CD8-positive, alpha-beta memory T cell (primary cell): ENCODE results near the gene RUSF1. TPM values are rescaled to one million over a fixed set of nuclear protein-coding genes. Genes with fewer than 3 reads are reported as not detected.
"Not testable (repeated sequence)": the region's sequence is repeated elsewhere in the genome, so short reads cannot be mapped to it uniquely, and the experiment has no call there.

Experiments
- CTCF ChIA-PET: fragments of 350-600 bp; sonication (Branson Sonifier 250); formaldehyde crosslinking; loops from one replicate; lab custom pipeline; 2021; ENCODE audit warnings: antibody characterized with exemption; lab: Charles Lee
- POLR2A ChIA-PET: fragments of 350-600 bp; sonication (Branson Sonifier 250); formaldehyde crosslinking; loops from one replicate; lab custom pipeline; 2021; ENCODE audit warnings: antibody characterized with exemption; lab: Charles Lee
- DNase-seq, 5 donors: peaks; one replicate each; pipeline versions ENCODE4 v3.0.0 to v3.0.0-alpha.2; 2020 to 2022; ENCODE audit warnings: mixed read lengths in 1 of 5
- H3K27ac ChIP-seq: one replicate; pipeline ENCODE4 v1.7.0; 2013; ENCODE audit warnings: low read depth, mild to moderate bottlenecking, low read length, moderate library complexity
- H3K27me3 ChIP-seq: 2 replicates; pipeline ENCODE4 v1.7.0; 2013; ENCODE audit warnings: low read length, mild to moderate bottlenecking; ENCODE audit not compliant: insufficient read depth, poor library complexity, severe bottlenecking
- H3K36me3 ChIP-seq: 2 replicates; pipeline ENCODE4 v1.7.0; 2013; ENCODE audit warnings: mild to moderate bottlenecking, low read length, moderate library complexity; ENCODE audit not compliant: insufficient read depth
- H3K4me1 ChIP-seq: 2 replicates; pipeline ENCODE4 v1.7.0; 2013; ENCODE audit warnings: mild to moderate bottlenecking, low read length, moderate library complexity; ENCODE audit not compliant: insufficient read depth
- H3K4me3 ChIP-seq: 2 replicates; pipeline ENCODE4 v1.7.0; 2013; ENCODE audit warnings: mild to moderate bottlenecking, low read length
- H3K9me3 ChIP-seq: 2 replicates; pipeline ENCODE4 v1.7.0; 2013; ENCODE audit warnings: mild to moderate bottlenecking, low read length
- H3K27ac Mint-ChIP-seq, 8 donors: one replicate each; pipeline ENCODE4 v1.8.0; 2020 to 2021; ENCODE audit warnings: mixed read lengths in 8 of 8, mild to moderate bottlenecking in 6 of 8, inconsistent platforms in 3 of 8, moderate library complexity in 3 of 8
- H3K27me3 Mint-ChIP-seq, 2 donors: one replicate each; pipeline ENCODE4 v1.8.0; 2020 to 2021; ENCODE audit warnings: mixed read lengths in 2 of 2, mild to moderate bottlenecking in 1 of 2, moderate library complexity in 1 of 2
- H3K36me3 Mint-ChIP-seq, 3 donors: one replicate each; pipeline ENCODE4 v1.8.0; 2020 to 2021; ENCODE audit warnings: mixed read lengths in 3 of 3, inconsistent platforms in 1 of 3, mild to moderate bottlenecking in 1 of 3
- H3K4me1 Mint-ChIP-seq, 3 donors: one replicate each; pipeline ENCODE4 v1.8.0; 2020 to 2021; ENCODE audit warnings: mixed read lengths in 3 of 3, inconsistent platforms in 1 of 3, mild to moderate bottlenecking in 1 of 3
- H3K4me3 Mint-ChIP-seq, 7 donors: one replicate each; pipeline ENCODE4 v1.8.0; 2020 to 2021; ENCODE audit warnings: mixed read lengths in 7 of 7, mild to moderate bottlenecking in 6 of 7, moderate library complexity in 4 of 7, inconsistent platforms in 2 of 7
- H3K9me3 Mint-ChIP-seq, 5 donors: one replicate each; pipeline ENCODE4 v1.8.0; 2020 to 2022; ENCODE audit warnings: mixed read lengths in 5 of 5, mild to moderate bottlenecking in 3 of 5, moderate library complexity in 2 of 5, inconsistent platforms in 1 of 5
- polyA plus RNA-seq: library from polyadenylated mRNA; unstranded; fragments of 300-500 nt; fragmentation: Illumina TruSeq; gene quantifications from one replicate; pipeline ENCODE4 v1.2.3, GENCODE V29; 2021
- total RNA-seq, 2 experiments: library from RNA; stranded (reverse); gene quantifications; one replicate each; pipeline ENCODE4 v1.2.3, GENCODE V29; 2021

RUSF1 gene
- total RNA-seq (10 to 100 TPM; 44.4 to 46.1 TPM), polyA plus RNA-seq (22.2 TPM)

DNA sequence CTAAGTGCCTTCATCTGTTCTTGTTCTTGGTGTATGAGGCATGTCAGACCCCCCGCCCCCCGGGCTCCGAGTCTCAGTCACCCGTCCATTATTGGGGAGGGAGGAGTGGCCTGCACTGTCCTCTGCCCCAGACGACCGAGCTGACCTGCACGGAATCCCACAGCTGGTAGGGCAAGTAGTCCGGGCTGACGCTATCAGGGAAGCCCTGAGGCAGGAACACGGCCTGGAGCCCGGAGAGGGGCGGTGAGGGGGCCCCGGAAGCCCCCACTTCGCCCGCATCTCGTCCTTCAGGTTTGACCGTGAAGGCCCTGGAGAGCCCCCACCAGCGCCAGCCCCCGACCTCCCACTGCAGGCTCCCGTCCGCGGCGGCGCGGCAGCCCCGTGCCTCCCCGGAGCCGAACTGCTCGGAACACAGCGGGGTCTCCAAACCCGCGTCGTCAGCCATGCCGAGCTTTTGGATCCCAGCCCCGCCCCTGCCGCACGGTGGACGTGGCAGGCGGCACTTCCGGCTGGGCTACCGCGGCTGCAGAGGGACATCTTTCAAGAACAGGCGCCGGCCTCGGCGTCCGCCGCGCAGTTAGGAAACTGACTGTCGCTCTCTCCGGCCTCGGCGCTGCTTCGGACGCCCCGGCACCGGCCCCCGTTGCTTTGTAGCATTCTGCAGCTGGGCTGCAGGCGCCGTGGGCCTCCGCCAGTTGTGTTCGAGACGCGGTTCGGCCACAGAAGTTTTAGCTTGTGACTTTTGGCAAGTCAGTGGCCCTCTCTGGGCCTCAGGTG lies at the start of gene RUSF1:
TSS of gene RUSF1 (minus strand) at position 463 of the 777 bp plus-strand sequence. CDS start at position 445, 18 bp downstream.
- Mint-ChIP-seq H3K4me1 (peaks cover 35 to 62% (median 50%) of the 10 kb centered on the region in 3 donors), H3K9me3 (no peaks in the 10 kb centered on the region), H3K27me3 (no peaks in the 10 kb centered on the region), H3K36me3 (peaks cover 0 to 30% (median 4%) of the 10 kb centered on the region in 3 donors), H3K4me3 (peak within 1 kb of the TSS; percentile 88 to 97 (median 93)), H3K27ac (peak within 1 kb of the TSS; percentile 94 to 99 (median 96))
- peak within 1 kb of the TSS; percentile 91 for H3K27ac ChIP-seq
- peak within 1 kb of the TSS; percentile 61 for H3K4me3 ChIP-seq
- peak; percentile 69 to 86 (median 74) for DNase-seq
- CTCF ChIA-PET = interaction anchor here (0.9 to 1.6 kb wide), 5 partner anchors 9 to 362 kb away, joined by 3 to 6 read pairs (median 4); no protein-coding TSS in a partner anchor
- no peaks in the 10 kb centered on the region for H3K36me3 ChIP-seq
- no peaks in the 10 kb centered on the region for H3K9me3 ChIP-seq
- peaks cover 30% of the 10 kb centered on the region for H3K4me1 ChIP-seq
- POLR2A ChIA-PET = interaction anchor here (0.7 to 2.2 kb wide), 8 partner anchors 13 to 365 kb away, joined by 3 to 15 read pairs (median 5); partner anchors contain the start of genes ARMC5 and ZNF267
- no peaks in the 10 kb centered on the region for H3K27me3 ChIP-seq

- Histone ChIP-seq H3K9me3 (peaks cover 5% of the 10 kb centered on the region), H3K27ac (no peak overlapping the region), H3K4me3 (no peak overlapping the region), H3K27me3 (peaks cover 7% of the 10 kb centered on the region), H3K36me3 (no peaks in the 10 kb centered on the region), H3K4me1 (no peaks in the 10 kb centered on the region)
- Mint-ChIP-seq H3K4me1 (peaks cover 0 to 4% (median 2%) of the 10 kb centered on the region in 3 donors), H3K36me3 (peaks cover 0 to 16% (median 0%) of the 10 kb centered on the region in 3 donors), H3K27ac (no peak overlapping the region), H3K9me3 (peaks cover 9 to 21% (median 14%) of the 10 kb centered on the region in 5 donors), H3K4me3 (no peak overlapping the region), H3K27me3 (peaks cover 29 to 62% of the 10 kb centered on the region in 2 donors)
- no peak for DNase-seq
- CTCF ChIA-PET = no interaction called here
- POLR2A ChIA-PET = no interaction called here
These were observed 34.6 kb upstream of the RUSF1 start for GRCh38 chr16:31542763-31543162.

DNA sequence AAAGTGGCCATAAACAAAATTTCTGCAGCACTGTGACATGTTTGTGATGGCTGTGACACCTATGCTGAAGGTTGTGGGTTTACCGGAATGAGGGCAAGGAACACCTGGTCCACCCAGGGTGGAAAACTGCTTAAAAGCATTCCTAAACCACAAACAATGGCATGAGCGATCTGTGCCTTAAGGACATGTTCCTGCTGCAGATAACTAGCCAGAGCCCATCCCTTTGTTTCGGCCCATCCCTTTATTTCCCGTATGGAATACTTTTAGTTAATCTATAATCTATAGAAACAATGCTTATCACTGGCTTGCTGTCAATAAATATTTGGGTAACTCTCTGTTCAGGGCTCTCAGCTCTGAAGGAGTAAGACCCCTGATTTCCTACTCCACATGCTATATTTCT lies 31.6 kb upstream of the RUSF1 start:
- CTCF ChIA-PET, H3K4me1 ChIP-seq, H3K27ac Mint-ChIP-seq, H3K27me3 ChIP-seq, H3K4me1 Mint-ChIP-seq, H3K9me3 ChIP-seq, H3K4me3 ChIP-seq, H3K27ac ChIP-seq, H3K36me3 ChIP-seq, DNase-seq, POLR2A ChIA-PET, H3K4me3 Mint-ChIP-seq: not testable (repeated sequence)
- peaks cover 0 to 16% (median 0%) of the 10 kb centered on the region in 3 donors for H3K36me3 Mint-ChIP-seq
- peaks cover 47 to 57% of the 10 kb centered on the region in 2 donors for H3K27me3 Mint-ChIP-seq
- peaks cover 9 to 21% (median 14%) of the 10 kb centered on the region in 5 donors for H3K9me3 Mint-ChIP-seq

DNA sequence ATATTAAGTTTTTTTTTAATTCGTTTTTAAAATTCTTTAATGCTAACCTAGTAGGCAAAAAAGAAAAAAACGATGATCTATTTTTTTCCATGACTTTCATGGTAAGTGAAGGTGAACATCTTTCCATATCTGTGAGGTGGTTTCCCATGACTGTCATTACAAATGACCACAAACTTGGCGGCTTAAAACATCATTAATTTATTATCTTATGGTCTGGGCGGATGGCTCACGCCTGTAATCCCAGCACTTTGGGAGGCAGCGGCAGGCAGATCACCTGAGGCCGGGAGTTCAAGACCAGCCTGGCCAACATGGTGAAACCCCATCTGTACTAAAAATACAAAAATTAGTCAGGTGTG lies 30.0 kb upstream of the RUSF1 start:
- H3K4me3 ChIP-seq, H3K36me3 ChIP-seq, H3K9me3 ChIP-seq, CTCF ChIA-PET, POLR2A ChIA-PET, H3K27ac Mint-ChIP-seq, H3K4me1 ChIP-seq, H3K4me3 Mint-ChIP-seq, H3K4me1 Mint-ChIP-seq, H3K27me3 ChIP-seq, H3K27ac ChIP-seq, DNase-seq: not testable (repeated sequence)
- peaks cover 9 to 18% (median 13%) of the 10 kb centered on the region in 5 donors for H3K9me3 Mint-ChIP-seq
- H3K27me3 Mint-ChIP-seq = peaks cover 46 to 61% of the 10 kb centered on the region in 2 donors
- H3K36me3 Mint-ChIP-seq = peaks cover 0 to 11% (median 0%) of the 10 kb centered on the region in 3 donors

DNA sequence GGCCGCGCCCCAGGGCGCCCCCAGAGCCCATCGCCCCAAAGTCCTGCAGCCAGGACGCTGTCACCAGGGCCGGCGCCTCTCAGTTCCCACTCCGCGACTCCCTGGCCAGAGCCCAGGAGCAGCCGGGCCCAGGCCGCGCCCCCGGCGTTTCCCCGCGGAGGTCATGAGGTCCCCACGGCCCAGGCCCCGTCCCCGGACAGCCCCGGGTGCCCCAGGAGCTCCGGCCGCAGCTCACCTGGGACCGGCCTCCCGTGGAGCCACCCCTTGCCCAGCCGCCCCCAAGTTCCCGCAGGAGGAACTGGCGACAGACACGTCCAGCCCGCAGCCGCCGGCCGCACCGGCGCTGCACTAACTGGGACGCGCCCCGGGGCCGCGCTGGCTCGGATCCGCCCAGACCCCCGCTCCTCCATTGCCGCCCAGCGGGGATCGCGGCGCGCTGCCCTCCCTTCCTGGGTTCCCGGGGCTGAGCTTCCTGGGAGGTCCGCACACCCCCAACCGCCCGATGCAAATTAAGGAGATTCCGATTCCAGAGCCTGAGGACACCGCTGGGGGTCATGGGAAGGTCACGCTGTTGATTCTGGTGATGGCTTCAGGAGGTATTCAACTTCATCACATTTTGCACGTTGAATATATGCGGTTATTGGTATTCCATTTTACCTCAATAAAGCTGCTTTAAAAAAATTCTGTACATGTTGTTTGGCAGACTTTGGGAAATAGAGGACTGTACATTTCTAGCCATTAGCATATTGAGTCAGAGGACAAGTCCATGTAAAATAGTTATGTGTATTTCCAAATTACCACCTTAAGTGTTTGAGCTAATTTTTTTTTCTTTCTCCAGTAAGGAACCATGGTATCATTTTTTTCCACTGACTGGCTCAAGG lies 29.4 kb upstream of the RUSF1 start:
- POLR2A ChIA-PET = no interaction called here
- DNase-seq = no peak
- CTCF ChIA-PET = no interaction called here

GRCh38 chr16:31536804-31537361 lies 28.7 kb upstream of the RUSF1 start:
- Histone ChIP-seq H3K27ac (no peak overlapping the region), H3K4me3 (no peak overlapping the region), H3K4me1 (no peaks in the 10 kb centered on the region), H3K27me3 (peaks cover 7% of the 10 kb centered on the region), H3K36me3 (no peaks in the 10 kb centered on the region), H3K9me3 (no peaks in the 10 kb centered on the region)
- no peak for DNase-seq
- peaks cover 0 to 8% (median 4%) of the 10 kb centered on the region in 5 donors for H3K9me3 Mint-ChIP-seq
- H3K4me3 Mint-ChIP-seq = no peak overlapping the region
- H3K36me3 Mint-ChIP-seq = peaks cover 0 to 6% (median 0%) of the 10 kb centered on the region in 3 donors
- peaks cover 43 to 54% of the 10 kb centered on the region in 2 donors for H3K27me3 Mint-ChIP-seq
- POLR2A ChIA-PET = no interaction called here
- no peak overlapping the region for H3K27ac Mint-ChIP-seq
- H3K4me1 Mint-ChIP-seq = peaks cover 0 to 7% (median 6%) of the 10 kb centered on the region in 3 donors
- CTCF ChIA-PET = no interaction called here

More for the DNA sequence above, 29.4 kb upstream of the RUSF1 start:
- Histone ChIP-seq H3K4me1 (no peaks in the 10 kb centered on the region), H3K27ac (no peak overlapping the region), H3K27me3 (peaks cover 7% of the 10 kb centered on the region), H3K9me3 (peaks cover 2% of the 10 kb centered on the region), H3K4me3 (no peak overlapping the region), H3K36me3 (no peaks in the 10 kb centered on the region)
- peaks cover 0 to 7% (median 6%) of the 10 kb centered on the region in 3 donors for H3K4me1 Mint-ChIP-seq
- no peak overlapping the region for H3K27ac Mint-ChIP-seq
- peaks cover 0 to 11% (median 0%) of the 10 kb centered on the region in 3 donors for H3K36me3 Mint-ChIP-seq
- peak overlapping the region in 1 of 7 donors; percentile 41 for H3K4me3 Mint-ChIP-seq
- peaks cover 6 to 15% (median 10%) of the 10 kb centered on the region in 5 donors for H3K9me3 Mint-ChIP-seq
- H3K27me3 Mint-ChIP-seq = peaks cover 46 to 60% of the 10 kb centered on the region in 2 donors

GRCh38 chr16:31535737-31536136 lies 27.5 kb upstream of the RUSF1 start:
- H3K27ac Mint-ChIP-seq = no peak overlapping the region
- H3K27me3 ChIP-seq = peaks cover 7% of the 10 kb centered on the region
- ChIA-PET CTCF (no interaction called here), POLR2A (no interaction called here)
- no peak overlapping the region for H3K27ac ChIP-seq
- H3K9me3 ChIP-seq = no peaks in the 10 kb centered on the region
- no peak overlapping the region for H3K4me3 ChIP-seq
- peaks cover 0 to 8% (median 4%) of the 10 kb centered on the region in 5 donors for H3K9me3 Mint-ChIP-seq
- H3K4me1 Mint-ChIP-seq = peaks cover 0 to 7% (median 6%) of the 10 kb centered on the region in 3 donors
- H3K36me3 ChIP-seq = no peaks in the 10 kb centered on the region
- peaks cover 43 to 48% of the 10 kb centered on the region in 2 donors for H3K27me3 Mint-ChIP-seq
- H3K4me1 ChIP-seq = no peaks in the 10 kb centered on the region
- no peak for DNase-seq
- H3K4me3 Mint-ChIP-seq = no peak overlapping the region
- peaks cover 0 to 6% (median 0%) of the 10 kb centered on the region in 3 donors for H3K36me3 Mint-ChIP-seq
